SK-N-SH treated with all-trans-retinoic acid at 6 μM for 48 hours (cell line): ENCODE results near the gene RGS10.

Source experiments
- ATAC-seq: fragments of 200-7000 bp; cut with Tn5 transposase; 3 replicates; pipeline ENCODE4 v1.9.1; 2020; ENCODE audit warnings: mild to moderate bottlenecking, moderate library complexity
- ARNTL ChIP-seq: fragments of 450-650 bp; formaldehyde crosslinking; IDR thresholded peaks from 2 replicates; pipeline ENCODE4 v1.5.0; 2020; ENCODE audit warnings: low read depth, mild to moderate bottlenecking, moderate library complexity, borderline replicate concordance
- BACH2 ChIP-seq: fragments of 250-450 bp; sonication (Bioruptor Pico); IDR thresholded peaks from 2 replicates; pipeline ENCODE4 v1.9.0; 2021; ENCODE audit warnings: mild to moderate bottlenecking, borderline replicate concordance
- CREB5 ChIP-seq: fragments of 250-450 bp; sonication (Bioruptor Pico); IDR thresholded peaks from 2 replicates; pipeline ENCODE4 v1.5.1; 2020; ENCODE audit warnings: low read depth, mild to moderate bottlenecking, moderate library complexity
- CSDC2 ChIP-seq: fragments of 250-450 bp; sonication (Bioruptor Pico); IDR thresholded peaks from 2 replicates; pipeline ENCODE4 v1.5.0; 2020; ENCODE audit warnings: mild to moderate bottlenecking, moderate library complexity
- ESRRG ChIP-seq: fragments of 250-450 bp; sonication (Bioruptor Pico); IDR thresholded peaks from 2 replicates; pipeline ENCODE4 v1.6.1; 2021; ENCODE audit warnings: mild to moderate bottlenecking
- GLIS3 ChIP-seq: fragments of 250-450 bp; sonication (Bioruptor Pico); IDR thresholded peaks from 2 replicates; pipeline ENCODE4 v1.5.0; 2020; ENCODE audit warnings: mild to moderate bottlenecking, moderate library complexity
- OSR1 ChIP-seq: fragments of 250-450 bp; sonication (Bioruptor Pico); IDR thresholded peaks from 2 replicates; pipeline ENCODE4 v1.8.0; 2022; ENCODE audit warnings: moderate library complexity, mild to moderate bottlenecking, inconsistent platforms
- PATZ1 ChIP-seq: fragments of 250-450 bp; sonication (Bioruptor Pico); IDR thresholded peaks from 2 replicates; pipeline ENCODE4 v1.8.0; 2020; ENCODE audit warnings: mild to moderate bottlenecking, moderate library complexity, borderline replicate concordance
- POU6F1 ChIP-seq: fragments of 250-450 bp; sonication (Bioruptor Pico); IDR thresholded peaks from 2 replicates; pipeline ENCODE4 v1.8.0; 2021; ENCODE audit warnings: low read depth, mild to moderate bottlenecking, moderate library complexity, borderline replicate concordance
- PPARA ChIP-seq: fragments of 250-450 bp; sonication (Bioruptor Pico); IDR thresholded peaks from 2 replicates; pipeline ENCODE4 v1.5.0; 2020; ENCODE audit warnings: mild to moderate bottlenecking, borderline replicate concordance
- RARB ChIP-seq: fragments of 250-450 bp; sonication (Bioruptor Pico); IDR thresholded peaks from 2 replicates; pipeline ENCODE4 v1.8.0; 2021; ENCODE audit warnings: mild to moderate bottlenecking, moderate library complexity
- SNAI2 ChIP-seq: fragments of 250-450 bp; sonication (Bioruptor Pico); IDR thresholded peaks from 2 replicates; pipeline ENCODE4 v1.5.0; 2020; ENCODE audit warnings: mild to moderate bottlenecking, moderate library complexity
- TCF4 ChIP-seq: fragments of 250-450 bp; sonication (Bioruptor Pico); IDR thresholded peaks from 2 replicates; pipeline ENCODE4 v1.8.0; 2021; ENCODE audit warnings: mild to moderate bottlenecking, moderate library complexity, borderline replicate concordance
- TOX ChIP-seq: fragments of 250-450 bp; sonication (Bioruptor Pico); IDR thresholded peaks from 2 replicates; pipeline ENCODE4 v1.8.0; 2021; ENCODE audit warnings: mild to moderate bottlenecking, moderate library complexity, borderline replicate concordance
- ZC3H10 ChIP-seq: fragments of 250-450 bp; sonication (Bioruptor Pico); IDR thresholded peaks from 2 replicates; pipeline ENCODE4 v1.5.1; 2021; ENCODE audit warnings: mild to moderate bottlenecking, moderate library complexity
- ZFP3 ChIP-seq: fragments of 250-450 bp; sonication (Bioruptor Pico); IDR thresholded peaks from 2 replicates; pipeline ENCODE4 v1.5.0; 2020; ENCODE audit warnings: mild to moderate bottlenecking, moderate library complexity
- ZFP30 ChIP-seq: fragments of 450-650 bp; formaldehyde crosslinking; IDR thresholded peaks from 2 replicates; pipeline ENCODE4 v1.5.0; 2022; ENCODE audit warnings: mild to moderate bottlenecking, moderate library complexity
- ZNF565 ChIP-seq: fragments of 450-650 bp; formaldehyde crosslinking; conservative IDR thresholded peaks from 2 replicates; pipeline ENCODE4 v1.5.0; 2020; ENCODE audit warnings: low read depth, mild to moderate bottlenecking, moderate library complexity
- ZNF70 ChIP-seq: fragments of 450-650 bp; formaldehyde crosslinking; IDR thresholded peaks from 2 replicates; pipeline ENCODE4 v1.5.0; 2020; ENCODE audit warnings: mild to moderate bottlenecking, moderate library complexity
- ZNF8 ChIP-seq: fragments of 450-650 bp; formaldehyde crosslinking; IDR thresholded peaks from 2 replicates; pipeline ENCODE4 v1.5.0; 2020; ENCODE audit warnings: mild to moderate bottlenecking, moderate library complexity
- TF ChIP-seq, protein P1 (sequence below): fragments of 250-450 bp; sonication (Bioruptor Pico); IDR thresholded peaks from 2 replicates; pipeline ENCODE4 v1.5.1; 2021; ENCODE audit warnings: mild to moderate bottlenecking, moderate library complexity

Gene RGS10

DNA sequence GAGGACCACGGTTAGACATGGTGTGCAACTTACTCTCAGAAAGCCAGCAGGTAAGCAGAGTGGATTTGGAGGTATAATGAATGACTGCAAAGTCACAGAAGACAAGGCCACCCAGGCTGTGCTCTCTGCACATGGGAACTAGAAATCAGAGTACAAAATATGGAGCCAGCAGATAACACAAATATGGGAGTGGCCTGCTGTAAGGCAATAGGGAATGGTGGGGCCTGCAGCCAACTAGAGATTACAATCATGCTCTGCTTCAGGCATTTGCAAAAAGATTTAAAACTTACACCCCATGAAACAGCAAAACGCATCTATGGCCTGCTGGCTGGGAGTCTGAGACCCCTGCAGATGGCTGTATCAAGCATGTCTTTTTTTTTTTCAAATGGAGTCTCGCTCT lies 47.0 kb downstream of the RGS10 start:
- no peak for TF ChIP-seq ZFP30 (CRISPR knock-in tag)
- ATAC-seq = no peak

DNA sequence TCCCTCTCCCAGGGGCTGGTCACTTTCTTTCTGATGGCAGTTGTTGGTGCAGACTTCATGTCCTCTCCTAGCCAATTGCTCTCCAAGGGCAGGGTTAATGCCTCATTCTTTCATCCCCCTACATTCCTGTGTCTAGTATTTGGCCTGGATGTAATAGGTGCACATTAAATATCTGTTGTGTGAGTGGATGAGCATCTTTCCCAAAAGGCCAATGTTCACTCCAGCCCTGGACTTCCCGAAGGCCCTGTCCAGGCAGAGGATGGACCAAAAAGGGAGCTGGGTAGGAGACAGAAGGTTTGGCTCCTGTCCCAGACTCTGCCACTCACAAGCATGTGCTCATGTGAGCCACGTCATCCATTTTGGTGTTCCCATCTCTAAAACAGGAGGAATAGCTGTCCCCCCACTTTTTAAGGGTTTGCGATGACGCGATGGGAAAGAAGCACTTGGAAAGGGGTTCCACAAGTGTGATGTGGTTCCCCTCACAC lies 47.5 kb downstream of the RGS10 start:
- no peak for TF ChIP-seq OSR1 (CRISPR knock-in tag)
- no peak for TF ChIP-seq GLIS3 (CRISPR knock-in tag)
- TF ChIP-seq PATZ1 = no peak
- no peak for TF ChIP-seq POU6F1 (CRISPR knock-in tag)
- TF ChIP-seq ESRRG (CRISPR knock-in tag) = no peak
- no peak for TF ChIP-seq ZNF70
- no peak for TF ChIP-seq TCF4 (CRISPR knock-in tag)
- TF ChIP-seq ZFP30 (CRISPR knock-in tag) = no peak
- no peak for TF ChIP-seq SNAI2 (CRISPR knock-in tag)
- TF ChIP-seq TOX (CRISPR knock-in tag) = no peak
- TF ChIP-seq ZNF565 (CRISPR knock-in tag) = no peak
- TF ChIP-seq ZNF8 (CRISPR knock-in tag) = no peak
- no peak for TF ChIP-seq ZC3H10
- TF ChIP-seq CSDC2 = no peak
- TF ChIP-seq RARB = no peak
- no peak for TF ChIP-seq CREB5 (CRISPR knock-in tag)
- no peak for TF ChIP-seq BACH2 (CRISPR knock-in tag)
- no peak for TF ChIP-seq PPARA (CRISPR knock-in tag)
- no peak for TF ChIP-seq ZFP3 (CRISPR knock-in tag)
- peak; percentile 15; the same call in 1 of the 3 replicates for ATAC-seq

- no peak for ATAC-seq
- no peak for TF ChIP-seq CSDC2
Measured at GRCh38 chr10:119494236-119495020, 48.1 kb downstream of the RGS10 start.

DNA sequence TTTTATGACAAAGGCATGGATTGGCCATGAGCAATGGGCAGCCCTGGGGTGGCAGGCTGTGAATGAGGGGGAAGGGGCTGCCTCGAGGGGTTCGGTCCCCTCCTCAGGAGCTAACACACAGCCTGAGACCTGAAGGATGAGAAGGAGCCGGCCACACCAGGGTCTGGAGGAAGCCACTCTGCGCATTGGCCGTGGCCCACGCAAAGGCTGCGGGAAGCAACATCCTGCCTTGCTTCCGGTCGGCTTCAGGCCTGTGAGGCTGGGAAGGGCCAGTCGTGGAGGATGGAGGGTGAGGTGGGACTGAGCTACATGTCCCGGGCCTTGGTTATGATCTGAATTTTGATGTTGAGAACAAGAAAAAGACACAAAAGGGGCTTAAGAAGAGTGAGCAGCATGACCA lies 49.4 kb downstream of the RGS10 start:
- TF ChIP-seq SNAI2 (CRISPR knock-in tag) = no peak
- no peak for TF ChIP-seq TOX (CRISPR knock-in tag)
- no peak for TF ChIP-seq PPARA (CRISPR knock-in tag)
- TF ChIP-seq PATZ1 = no peak
- no peak for ATAC-seq

GRCh38 chr10:119491966-119492757 lies 50.4 kb downstream of the RGS10 start:
- ATAC-seq = no peak
- TF ChIP-seq ZNF565 (CRISPR knock-in tag) = no peak
- TF ChIP-seq ZFP30 (CRISPR knock-in tag) = no peak
- no peak for TF ChIP-seq ZFP3 (CRISPR knock-in tag)
- TF ChIP-seq CREB5 (CRISPR knock-in tag) = no peak
- TF ChIP-seq SNAI2 (CRISPR knock-in tag) = no peak
- TF ChIP-seq TCF4 (CRISPR knock-in tag) = no peak
- no peak for TF ChIP-seq TOX (CRISPR knock-in tag)
- no peak for TF ChIP-seq ESRRG (CRISPR knock-in tag)
- no peak for TF ChIP-seq ZC3H10
- TF ChIP-seq ARNTL = no peak
- no peak for TF ChIP-seq OSR1 (CRISPR knock-in tag)
- TF ChIP-seq ZNF70 = no peak
- no peak for TF ChIP-seq ZNF8 (CRISPR knock-in tag)
- TF ChIP-seq, protein P1, sequence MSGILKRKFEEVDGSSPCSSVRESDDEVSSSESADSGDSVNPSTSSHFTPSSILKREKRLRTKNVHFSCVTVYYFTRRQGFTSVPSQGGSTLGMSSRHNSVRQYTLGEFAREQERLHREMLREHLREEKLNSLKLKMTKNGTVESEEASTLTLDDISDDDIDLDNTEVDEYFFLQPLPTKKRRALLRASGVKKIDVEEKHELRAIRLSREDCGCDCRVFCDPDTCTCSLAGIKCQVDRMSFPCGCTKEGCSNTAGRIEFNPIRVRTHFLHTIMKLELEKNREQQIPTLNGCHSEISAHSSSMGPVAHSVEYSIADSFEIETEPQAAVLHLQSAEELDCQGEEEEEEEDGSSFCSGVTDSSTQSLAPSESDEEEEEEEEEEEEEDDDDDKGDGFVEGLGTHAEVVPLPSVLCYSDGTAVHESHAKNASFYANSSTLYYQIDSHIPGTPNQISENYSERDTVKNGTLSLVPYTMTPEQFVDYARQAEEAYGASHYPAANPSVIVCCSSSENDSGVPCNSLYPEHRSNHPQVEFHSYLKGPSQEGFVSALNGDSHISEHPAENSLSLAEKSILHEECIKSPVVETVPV (CRISPR knock-in tag) = no peak
- no peak for TF ChIP-seq GLIS3 (CRISPR knock-in tag)
